ENCODE measurements around the gene TPMT.

TPMT gene

DNA sequence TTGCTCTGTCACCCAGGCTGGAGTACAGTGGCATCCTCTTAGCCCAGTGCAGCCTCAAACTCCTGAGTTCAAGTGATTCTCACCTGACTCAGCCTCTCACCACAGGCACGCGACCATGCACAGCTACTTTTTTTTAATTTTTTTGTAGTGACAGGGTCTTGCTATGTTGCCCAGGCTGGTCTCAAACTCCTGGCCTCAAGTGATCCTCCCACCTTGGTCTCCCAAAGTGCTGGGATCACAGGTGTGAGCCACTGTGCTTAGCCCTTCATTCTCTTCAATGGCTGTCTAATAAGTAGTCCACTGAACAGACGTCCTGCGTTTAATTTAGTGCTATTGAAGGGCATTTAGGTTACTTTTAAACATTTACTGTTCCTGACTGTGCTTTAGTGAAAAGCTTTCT is 27.7 kb upstream of the TPMT start:
- no peaks in the 10 kb centered on the region for H3K79me2 ChIP-seq (ENCODE audit: insufficient read depth, low read length)
- H3K4me1 ChIP-seq (ENCODE audit: insufficient read depth, low read length, severe bottlenecking), result peaks cover 6% of the 10 kb centered on the region
- H4K20me1 ChIP-seq (ENCODE audit: insufficient read depth, low read length), result no peaks in the 10 kb centered on the region
- no peak overlapping the region for H3K9ac ChIP-seq (ENCODE audit: low read length)
- no peaks in the 10 kb centered on the region; the same call in 1 of the 2 replicates for H3F3A ChIP-seq (ENCODE audit: insufficient read depth, low read length)
- no peak for TF ChIP-seq EZH2 (IDR thresholded peaks at IDR 0.05; ENCODE audit: borderline replicate concordance, low read length)
- TF ChIP-seq, protein P1, sequence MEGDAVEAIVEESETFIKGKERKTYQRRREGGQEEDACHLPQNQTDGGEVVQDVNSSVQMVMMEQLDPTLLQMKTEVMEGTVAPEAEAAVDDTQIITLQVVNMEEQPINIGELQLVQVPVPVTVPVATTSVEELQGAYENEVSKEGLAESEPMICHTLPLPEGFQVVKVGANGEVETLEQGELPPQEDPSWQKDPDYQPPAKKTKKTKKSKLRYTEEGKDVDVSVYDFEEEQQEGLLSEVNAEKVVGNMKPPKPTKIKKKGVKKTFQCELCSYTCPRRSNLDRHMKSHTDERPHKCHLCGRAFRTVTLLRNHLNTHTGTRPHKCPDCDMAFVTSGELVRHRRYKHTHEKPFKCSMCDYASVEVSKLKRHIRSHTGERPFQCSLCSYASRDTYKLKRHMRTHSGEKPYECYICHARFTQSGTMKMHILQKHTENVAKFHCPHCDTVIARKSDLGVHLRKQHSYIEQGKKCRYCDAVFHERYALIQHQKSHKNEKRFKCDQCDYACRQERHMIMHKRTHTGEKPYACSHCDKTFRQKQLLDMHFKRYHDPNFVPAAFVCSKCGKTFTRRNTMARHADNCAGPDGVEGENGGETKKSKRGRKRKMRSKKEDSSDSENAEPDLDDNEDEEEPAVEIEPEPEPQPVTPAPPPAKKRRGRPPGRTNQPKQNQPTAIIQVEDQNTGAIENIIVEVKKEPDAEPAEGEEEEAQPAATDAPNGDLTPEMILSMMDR (IDR thresholded peaks at IDR 0.05; ENCODE audit: low read length), result no peak
- no peak overlapping the region for H3K4me3 ChIP-seq (ENCODE audit: low read depth, low read length, poor library complexity, severe bottlenecking)
- H3K27me3 ChIP-seq (ENCODE audit: insufficient read depth, low read length), result no peaks in the 10 kb centered on the region
- peaks cover 25% of the 10 kb centered on the region; the same call in 1 of the 2 replicates for H3K36me3 ChIP-seq (ENCODE audit: insufficient read depth, low read length)
- H3K27ac ChIP-seq (ENCODE audit: low read depth, low read length, poor library complexity, severe bottlenecking), result no peak overlapping the region
- H2AFZ ChIP-seq (ENCODE audit: low read length), result no peak overlapping the region
- H3K4me2 ChIP-seq (ENCODE audit: low read length), result no peak overlapping the region
- no peaks in the 10 kb centered on the region for H3K9me2 ChIP-seq (ENCODE audit: low read depth, low read length)
- H3K9me3 ChIP-seq (ENCODE audit: low read length), result no peaks in the 10 kb centered on the region

DNA sequence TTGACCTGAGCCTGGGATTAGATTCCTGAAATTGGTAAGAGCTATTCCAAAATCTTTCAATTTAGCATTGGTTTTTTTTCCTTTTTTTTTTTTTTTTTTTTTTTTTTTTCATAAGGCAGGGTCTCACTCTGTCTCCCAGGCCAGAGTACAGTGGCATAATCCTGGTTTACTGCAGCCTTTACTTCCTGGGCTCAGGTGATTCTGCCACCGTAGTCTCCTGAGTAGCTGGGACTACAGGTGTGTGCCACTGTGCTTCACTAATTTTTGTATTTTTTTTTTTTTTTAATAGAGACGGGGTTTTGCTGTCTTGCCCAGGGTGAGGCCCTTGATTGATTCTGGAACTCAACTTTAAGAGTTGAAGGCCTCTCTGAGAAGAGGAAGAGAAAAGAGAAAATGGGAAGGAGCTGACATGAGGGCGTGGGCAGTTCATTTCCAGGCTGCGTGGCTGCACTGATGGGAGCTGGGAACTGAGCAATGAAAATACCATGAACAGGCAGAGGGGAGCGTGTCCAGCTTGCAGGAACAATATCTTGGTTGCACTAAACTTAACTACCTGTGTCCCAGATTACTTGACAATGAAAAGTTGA is 25.0 kb upstream of the TPMT start:
- Histone ChIP-seq H2AFZ (ENCODE audit: low read length) (no peak overlapping the region), H3K27me3 (ENCODE audit: insufficient read depth, low read length) (no peaks in the 10 kb centered on the region), H3K9me2 (ENCODE audit: low read depth, low read length) (no peaks in the 10 kb centered on the region), H3K27ac (ENCODE audit: low read depth, low read length, poor library complexity, severe bottlenecking) (no peak overlapping the region), H3F3A (ENCODE audit: insufficient read depth, low read length) (no peaks in the 10 kb centered on the region; the same call in 1 of the 2 replicates), H4K20me1 (ENCODE audit: insufficient read depth, low read length) (no peaks in the 10 kb centered on the region), H3K9me3 (ENCODE audit: low read length) (no peaks in the 10 kb centered on the region), H3K36me3 (ENCODE audit: insufficient read depth, low read length) (peaks cover 24% of the 10 kb centered on the region), H3K4me2 (ENCODE audit: low read length) (no peak overlapping the region), H3K4me3 (ENCODE audit: low read depth, low read length, poor library complexity, severe bottlenecking) (no peak overlapping the region), H3K9ac (ENCODE audit: low read length) (no peak overlapping the region), H3K4me1 (ENCODE audit: insufficient read depth, low read length, severe bottlenecking) (no peaks in the 10 kb centered on the region), H3K79me2 (ENCODE audit: insufficient read depth, low read length) (no peaks in the 10 kb centered on the region)
- no peak for TF ChIP-seq EZH2 (IDR thresholded peaks at IDR 0.05; ENCODE audit: borderline replicate concordance, low read length)
- TF ChIP-seq, protein P1 (IDR thresholded peaks at IDR 0.05; ENCODE audit: low read length), result no peak

DNA sequence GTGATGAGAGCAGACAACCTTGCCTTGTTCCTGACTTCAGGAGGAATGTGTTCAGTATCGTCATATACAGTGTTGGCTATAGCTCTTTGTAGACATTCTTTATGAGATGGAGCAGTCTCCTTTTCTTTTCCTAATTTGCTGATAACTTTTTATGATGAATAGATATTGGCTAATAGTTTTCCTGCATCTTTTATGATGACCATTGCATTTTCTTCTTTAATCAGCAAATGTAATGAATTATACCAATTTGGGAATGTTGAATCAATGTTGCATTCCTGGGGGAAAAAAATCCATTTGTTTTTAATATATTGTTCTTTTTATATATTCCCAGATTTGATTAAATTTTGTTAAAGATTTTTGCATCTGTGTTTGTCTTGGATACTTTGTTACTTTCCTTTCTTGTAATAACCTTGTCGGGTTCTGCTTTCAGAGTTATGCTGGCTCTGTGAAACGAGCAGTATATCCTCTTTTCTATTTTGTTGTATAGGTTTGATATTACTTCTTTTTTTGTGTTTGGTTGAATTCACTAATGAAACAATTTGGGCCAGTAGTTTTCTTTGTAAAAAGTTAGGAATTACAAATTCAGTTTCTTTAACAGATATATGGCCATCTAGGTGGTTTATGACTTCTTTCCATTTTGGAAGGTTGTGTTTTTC is 24.2 kb upstream of the TPMT start:
- no peaks in the 10 kb centered on the region for H3K27me3 ChIP-seq (ENCODE audit: insufficient read depth, low read length)
- TF ChIP-seq, protein P1 (IDR thresholded peaks at IDR 0.05; ENCODE audit: low read length), result no peak
- no peaks in the 10 kb centered on the region; the same call in 1 of the 2 replicates for H3F3A ChIP-seq (ENCODE audit: insufficient read depth, low read length)
- peaks cover 31% of the 10 kb centered on the region for H3K36me3 ChIP-seq (ENCODE audit: insufficient read depth, low read length)
- H3K4me1 ChIP-seq (ENCODE audit: insufficient read depth, low read length, severe bottlenecking), result no peaks in the 10 kb centered on the region
- H3K4me2 ChIP-seq (ENCODE audit: low read length), result no peak overlapping the region
- no peaks in the 10 kb centered on the region for H4K20me1 ChIP-seq (ENCODE audit: insufficient read depth, low read length)
- no peak overlapping the region for H3K9ac ChIP-seq (ENCODE audit: low read length)
- no peaks in the 10 kb centered on the region for H3K9me3 ChIP-seq (ENCODE audit: low read length)
- H2AFZ ChIP-seq (ENCODE audit: low read length), result no peak overlapping the region
- no peak overlapping the region for H3K4me3 ChIP-seq (ENCODE audit: low read depth, low read length, poor library complexity, severe bottlenecking)
- H3K79me2 ChIP-seq (ENCODE audit: insufficient read depth, low read length), result no peaks in the 10 kb centered on the region
- no peaks in the 10 kb centered on the region for H3K9me2 ChIP-seq (ENCODE audit: low read depth, low read length)
- H3K27ac ChIP-seq (ENCODE audit: low read depth, low read length, poor library complexity, severe bottlenecking), result no peak overlapping the region
